ENCODE measurements around the gene MRPL54.
"Not testable (repeated sequence)": the region's sequence is repeated elsewhere in the genome, so short reads cannot be mapped to it uniquely, and the experiment has no call there.

MRPL54 gene

GRCh38 chr19:3813473-3814392 lies 51.3 kb downstream of the MRPL54 start:
- H3K27ac ChIP-seq: no peak overlapping the region
- no peak for TF ChIP-seq CTCF (conservative IDR thresholded peaks at IDR 0.05; ENCODE audit: low read depth)
- POLR2A ChIA-PET (ENCODE audit: low non-redundant PET): no interaction called here
- CTCF ChIA-PET: interaction anchor here (0.5 kb wide), 1 partner anchor 97 kb away, joined by 3 read pairs; no protein-coding TSS in a partner anchor
- DNase-seq (ENCODE audit: low spot score): no peak

GRCh38 chr19:3814648-3815047 lies 52.2 kb downstream of the MRPL54 start:
- TF ChIP-seq CTCF (conservative IDR thresholded peaks at IDR 0.05; ENCODE audit: low read depth): no peak
- CTCF ChIA-PET: no interaction called here
- POLR2A ChIA-PET (ENCODE audit: low non-redundant PET): no interaction called here
- no peak for DNase-seq (ENCODE audit: low spot score)
- no peak overlapping the region for H3K27ac ChIP-seq

GRCh38 chr19:3816148-3816547 lies 53.7 kb downstream of the MRPL54 start:
- DNase-seq (ENCODE audit: low spot score); CTCF ChIA-PET; POLR2A ChIA-PET (ENCODE audit: low non-redundant PET); H3K27ac ChIP-seq: not testable (repeated sequence)

- no peak for TF ChIP-seq CTCF (conservative IDR thresholded peaks at IDR 0.05; ENCODE audit: low read depth)
- CTCF ChIA-PET: no interaction called here
- POLR2A ChIA-PET (ENCODE audit: low non-redundant PET): no interaction called here
- H3K27ac ChIP-seq: no peak overlapping the region
- no peak for DNase-seq (ENCODE audit: low spot score)
Observed at GRCh38 chr19:3816566-3817218, 54.2 kb downstream of the MRPL54 start.

All from RWPE1 (cell line).